ENCODE data around the gene FGD3.

FGD3 gene

DNA sequence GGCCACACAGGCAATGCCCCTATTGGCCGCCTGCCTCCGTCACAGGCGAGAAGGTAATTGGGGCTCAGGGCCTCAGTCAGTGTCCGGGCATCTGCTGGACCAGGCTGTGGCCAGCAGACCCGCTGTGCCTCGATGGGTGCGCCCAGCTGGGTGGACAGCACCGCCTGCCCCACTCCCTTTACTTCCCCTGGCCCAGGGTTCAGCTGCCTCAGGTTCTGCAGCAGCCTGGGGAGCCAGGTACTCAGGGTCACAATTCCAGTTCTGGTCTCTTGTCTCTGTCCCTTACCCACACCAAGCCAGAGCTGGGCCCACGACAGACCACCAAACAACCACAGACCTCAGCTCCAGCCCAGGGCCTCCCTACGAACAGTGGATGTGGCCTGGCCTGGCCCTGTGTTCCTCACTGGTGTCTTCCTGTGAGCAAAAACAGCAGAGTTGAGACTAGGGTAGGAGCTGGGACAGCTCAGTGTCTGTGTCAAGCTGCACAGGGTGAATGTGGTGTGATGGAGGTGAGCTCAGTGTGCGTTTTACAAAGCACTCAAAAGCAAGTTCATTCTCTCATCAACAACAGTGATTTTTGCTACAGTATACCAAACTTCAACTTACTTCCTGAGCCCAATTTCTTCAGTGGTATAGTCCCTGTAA lies 77.8 kb downstream of the FGD3 start:
- DNase-seq (ENCODE audit: low spot score): no peak
- Histone ChIP-seq H3K4me3 (no peak overlapping the region), H3K27ac (no peak overlapping the region)
- TF ChIP-seq CTCF (IDR thresholded peaks at IDR 0.05): no peak

- no peak for TF ChIP-seq CTCF (IDR thresholded peaks at IDR 0.05)
These were observed 78.4 kb downstream of the FGD3 start for GRCh38 chr9:93025736-93026135.

DNA sequence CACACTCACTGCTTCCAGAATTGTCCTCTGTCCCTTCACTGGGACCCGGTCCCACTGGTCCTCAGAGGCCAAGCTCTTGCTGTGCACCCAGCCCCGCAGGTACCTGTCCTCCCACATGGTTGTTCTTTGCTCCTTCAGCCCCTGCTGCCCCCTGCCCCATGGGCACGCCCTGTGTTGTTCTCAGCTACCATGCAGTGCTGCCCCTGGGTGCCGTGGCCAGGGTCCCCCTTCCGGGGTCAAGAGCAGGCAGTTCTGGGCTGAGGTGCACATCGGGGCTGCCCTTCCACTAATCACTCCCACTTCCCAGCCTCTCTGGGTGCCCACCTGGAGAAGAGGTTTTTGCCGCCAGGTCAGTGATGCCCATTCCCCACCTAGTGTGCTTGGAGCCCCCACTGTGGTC lies 79.3 kb downstream of the FGD3 start:
- H3K4me3 ChIP-seq: no peak overlapping the region
- no peak for DNase-seq (ENCODE audit: low spot score)
- H3K27ac ChIP-seq: no peak overlapping the region
- TF ChIP-seq CTCF (IDR thresholded peaks at IDR 0.05): no peak

More at GRCh38 chr9:93025736-93026135, 78.4 kb downstream of the FGD3 start:
- Histone ChIP-seq H3K27ac (no peak overlapping the region), H3K4me3 (no peak overlapping the region)
- DNase-seq (ENCODE audit: low spot score): no peak

GRCh38 chr9:93027750-93028149 lies 80.4 kb downstream of the FGD3 start:
- no peak for DNase-seq (ENCODE audit: low spot score)
- Histone ChIP-seq H3K4me3 (no peak overlapping the region), H3K27ac (no peak overlapping the region)
- TF ChIP-seq CTCF (IDR thresholded peaks at IDR 0.05): no peak

DNA sequence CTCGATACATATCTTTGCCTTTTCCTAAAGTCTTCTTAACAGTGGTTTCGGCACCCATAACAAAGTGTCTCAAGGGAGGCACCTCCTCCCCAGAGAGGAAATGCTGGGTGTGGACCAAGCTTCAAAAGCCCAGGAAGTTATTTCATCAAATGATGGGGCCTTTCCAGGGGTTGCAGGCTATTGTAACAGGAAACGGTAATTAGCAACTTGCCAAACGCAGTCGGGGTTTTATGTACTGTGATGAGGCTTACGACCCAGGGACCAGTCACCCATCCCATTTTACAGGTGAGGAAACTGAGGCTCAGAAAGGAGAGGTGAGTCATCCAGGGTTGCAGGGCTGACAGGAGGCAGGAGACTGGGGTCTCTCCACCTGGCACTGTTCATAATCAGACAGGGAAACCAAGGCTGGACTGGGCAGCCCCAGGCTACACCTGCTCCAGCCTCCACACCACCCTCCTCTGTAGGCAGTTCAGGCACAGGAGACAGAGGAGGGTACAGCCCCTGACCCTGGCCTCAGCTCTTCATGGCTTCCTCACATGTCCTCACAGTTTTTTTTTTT lies 81.2 kb downstream of the FGD3 start:
- no peak for DNase-seq (ENCODE audit: low spot score)

DNA sequence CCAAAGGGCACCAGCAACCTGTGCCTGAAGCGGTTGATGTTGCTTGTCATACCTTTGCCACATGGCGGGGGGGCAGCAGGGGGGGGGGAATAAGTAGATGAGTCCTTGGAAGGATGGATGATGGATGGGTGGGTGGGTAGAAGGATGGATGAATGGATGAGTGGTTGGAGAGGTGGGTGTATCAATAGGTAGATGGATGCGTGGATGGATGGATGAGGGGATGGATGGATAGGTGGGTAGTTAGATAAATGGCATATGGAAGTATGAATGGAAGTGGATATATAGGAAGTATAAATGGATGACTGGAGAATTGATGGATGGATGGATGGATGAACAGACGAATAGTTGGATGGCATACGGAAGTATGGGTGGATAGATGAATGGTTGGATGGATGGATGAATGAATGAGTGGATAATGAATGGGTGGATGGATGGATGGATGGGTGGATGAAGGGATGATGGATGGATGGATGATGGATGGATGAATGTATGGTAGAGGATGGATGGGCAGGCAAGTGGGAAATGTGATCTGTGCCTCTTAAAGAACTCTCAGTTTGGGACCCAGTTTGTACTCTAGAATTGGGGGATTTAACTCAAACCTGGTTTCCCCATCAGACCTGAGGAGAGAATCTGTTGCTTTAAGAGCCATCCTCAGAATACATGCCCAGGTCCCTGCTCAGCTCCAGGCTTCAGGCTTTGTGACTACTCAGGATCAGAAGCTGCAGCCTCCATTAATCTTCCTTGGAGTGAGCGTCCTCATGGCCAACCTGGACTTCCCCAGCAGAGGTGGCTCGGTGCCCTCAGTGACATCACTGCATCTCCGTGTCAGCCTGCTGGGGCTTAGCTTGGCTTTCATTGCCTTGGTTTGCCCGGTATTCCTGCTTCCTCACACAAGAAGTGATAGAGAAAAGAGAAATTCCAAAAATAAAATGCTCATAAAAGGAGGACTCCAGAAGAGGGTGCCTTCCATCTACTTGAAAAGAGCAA lies 83.6 kb downstream of the FGD3 start:
- Histone ChIP-seq H3K4me3 (no peak overlapping the region), H3K27ac (no peak overlapping the region)
- TF ChIP-seq CTCF (IDR thresholded peaks at IDR 0.05): no peak
- no peak for DNase-seq (ENCODE audit: low spot score)

More for the DNA sequence above, 81.2 kb downstream of the FGD3 start:
- no peak overlapping the region for H3K4me3 ChIP-seq
- no peak overlapping the region for H3K27ac ChIP-seq
- no peak for TF ChIP-seq CTCF (IDR thresholded peaks at IDR 0.05)

All from coronary artery (tissue), 2 donors.